ENCODE measurements around the gene SPARC.

SPARC gene

DNA sequence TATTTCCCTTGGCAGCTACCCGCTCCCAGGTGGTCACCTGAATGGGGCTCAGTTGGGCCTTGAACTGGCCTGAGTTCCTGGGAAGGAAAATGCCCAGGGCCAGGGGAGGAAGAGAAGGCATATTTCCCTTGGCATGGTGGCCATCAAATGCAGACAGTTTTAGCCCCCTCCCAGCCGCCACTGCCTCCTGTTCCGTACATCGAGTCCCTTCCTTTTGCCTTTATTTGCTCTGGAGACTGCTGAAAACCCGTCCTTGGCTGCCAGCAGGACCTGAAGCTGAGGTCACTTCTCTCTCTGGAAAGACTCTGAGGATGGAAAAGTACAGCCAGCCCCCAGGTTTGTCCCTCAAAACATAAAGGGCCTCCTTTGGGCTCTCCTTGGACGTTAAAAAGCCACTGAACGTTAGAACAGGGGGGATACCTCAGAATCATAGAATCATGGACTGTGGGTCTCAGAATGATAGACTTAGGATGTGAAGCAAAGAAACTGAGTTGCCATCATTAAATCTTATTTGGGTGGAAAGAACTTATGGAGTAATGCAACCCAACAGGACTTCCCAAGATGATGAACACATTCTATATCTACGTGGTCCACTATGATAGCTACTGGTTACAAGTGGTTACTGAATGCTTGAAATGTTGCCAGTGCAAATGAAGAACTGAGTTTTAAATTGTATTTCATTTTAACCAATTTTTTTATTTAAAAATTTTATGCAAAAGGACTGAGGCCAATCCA, 7.1 kb downstream of the SPARC start:
- peak; percentile 33 for DNase-seq (ENCODE audit: low read depth)

- DNase-seq (ENCODE audit: low read depth), result peak; percentile 38
Measured at GRCh38 chr5:151678713-151679112, 8.0 kb downstream of the SPARC start.

DNA sequence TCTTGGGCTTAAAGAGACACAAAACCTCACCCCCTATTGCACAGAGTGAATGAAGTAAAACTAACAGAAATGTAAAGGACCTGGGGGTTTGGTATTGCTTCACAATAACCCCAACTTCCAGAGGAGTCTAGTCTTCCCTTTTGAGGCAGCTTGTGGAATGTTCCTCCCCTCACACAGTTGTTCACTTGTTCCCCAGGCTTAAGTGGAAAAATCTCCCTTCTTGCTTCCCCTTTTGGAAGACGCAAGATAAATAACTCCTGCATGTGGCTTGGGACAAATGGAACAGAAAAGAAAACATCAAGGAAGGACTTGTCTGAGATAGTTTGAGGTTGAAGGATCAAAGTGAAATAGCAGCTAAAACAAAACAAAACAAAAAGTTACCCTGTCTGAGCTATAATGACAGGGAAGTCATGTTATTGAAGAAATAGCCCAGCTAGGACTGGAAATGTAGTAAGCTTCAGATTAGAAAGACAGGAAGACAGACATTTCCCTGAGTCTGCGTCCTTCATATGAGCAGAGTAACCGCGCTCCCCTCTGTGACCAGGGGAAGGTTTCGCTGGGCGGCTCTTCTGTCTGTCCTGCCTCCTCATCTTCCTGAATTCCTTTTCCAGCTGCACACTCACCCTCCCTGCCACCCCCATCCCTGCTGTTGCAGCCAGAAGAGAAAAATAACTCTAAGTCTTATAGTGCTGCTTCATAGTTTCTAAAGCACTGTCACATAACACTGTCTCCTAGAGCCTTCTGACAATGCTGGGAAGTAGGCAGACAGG, 8.8 kb downstream of the SPARC start:
- DNase-seq (ENCODE audit: low read depth), result peak; percentile 77

GRCh38 chr5:151676719-151677118, 10.0 kb downstream of the SPARC start:
- peak; percentile 74 for DNase-seq (ENCODE audit: low read depth)

DNA sequence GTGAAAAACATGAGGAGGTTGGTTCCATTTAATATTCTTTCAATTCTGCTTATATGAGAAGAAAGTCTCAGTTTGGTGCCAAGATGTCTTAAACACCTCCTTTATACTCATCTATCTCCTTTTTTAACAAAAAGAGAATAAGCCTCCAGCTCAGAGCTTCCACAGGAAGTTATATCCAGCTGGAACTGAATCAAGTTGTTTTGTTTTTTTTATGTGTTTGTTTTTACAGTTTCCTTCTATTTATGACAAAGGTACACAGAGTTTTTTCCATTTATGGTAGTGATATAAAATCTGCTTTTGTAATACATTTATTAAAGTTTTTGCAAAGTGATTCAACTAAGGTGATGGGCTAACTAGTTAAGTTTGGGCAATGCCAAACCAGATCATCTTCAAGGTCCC, 10.4 kb downstream of the SPARC start:
- peak; percentile 25 for DNase-seq (ENCODE audit: low read depth)

GRCh38 chr5:151675611-151676313, 11.0 kb downstream of the SPARC start:
- DNase-seq (ENCODE audit: low read depth), result peak; percentile 83

DNA sequence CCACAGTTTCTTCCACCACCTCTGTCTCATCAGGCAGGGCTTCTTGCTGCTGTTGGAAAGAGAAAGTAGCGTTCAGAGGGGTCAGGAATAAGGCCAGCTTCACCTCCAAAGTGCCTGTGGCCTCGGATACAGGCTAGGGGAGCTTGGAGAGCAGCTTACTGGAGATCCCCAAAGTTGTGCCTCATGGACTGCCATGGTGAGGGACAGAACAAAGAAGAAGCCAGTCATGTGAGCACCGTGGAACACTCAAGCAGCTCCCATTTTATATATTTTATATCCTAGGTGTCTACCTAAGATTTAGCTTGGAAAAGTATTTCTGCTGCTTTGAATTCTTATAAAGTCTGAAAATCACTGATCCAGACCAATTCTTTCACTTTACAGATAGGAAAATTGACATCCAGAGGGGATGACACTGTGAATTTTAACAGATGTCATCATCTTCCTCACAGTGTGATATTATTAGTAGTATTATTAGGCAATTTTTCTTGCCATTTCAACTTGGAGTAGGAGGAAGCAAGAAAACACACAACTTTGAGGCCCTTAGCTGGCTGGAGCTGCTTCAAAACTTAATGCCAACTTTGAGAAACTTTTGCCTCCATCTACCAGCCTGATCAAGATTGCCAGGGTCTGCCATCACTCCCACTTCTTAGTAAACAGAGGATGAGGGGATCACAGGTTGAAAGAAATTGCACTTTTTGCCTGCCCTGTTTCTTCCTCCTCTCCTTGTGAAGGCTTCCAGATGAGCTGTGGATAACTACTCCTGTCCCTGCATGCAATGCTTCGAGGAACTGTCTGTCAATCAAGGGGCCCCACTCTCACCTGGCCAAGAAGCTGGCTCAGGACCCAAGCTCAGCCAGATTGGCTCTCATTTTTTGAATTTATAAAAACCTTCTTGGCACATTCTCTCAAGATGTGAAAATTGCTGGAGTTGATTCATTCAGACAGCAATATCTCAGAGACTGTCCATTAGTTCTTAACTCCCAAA, 11.8 kb downstream of the SPARC start:
- DNase-seq (ENCODE audit: low read depth), result peak; percentile 7

DNA sequence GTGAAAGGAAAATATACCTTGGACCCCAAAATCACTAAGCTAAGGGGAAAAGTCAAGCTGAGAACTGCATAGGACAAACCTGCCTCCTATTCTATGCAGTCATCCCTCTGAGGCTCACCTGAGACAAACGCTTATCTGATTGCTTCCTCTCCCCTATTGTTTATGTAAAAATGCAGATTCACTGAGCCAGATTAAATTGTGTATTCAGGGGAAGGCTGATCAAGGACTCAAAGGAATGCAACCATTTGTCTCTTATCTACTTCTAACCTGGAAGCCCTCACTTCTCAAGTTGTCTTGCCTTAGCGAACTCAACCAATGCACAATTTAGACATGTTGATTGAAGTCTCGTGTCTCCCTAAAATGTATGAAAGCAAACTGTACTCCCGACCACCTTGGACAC, 13.3 kb downstream of the SPARC start:
- peak; percentile 21 for DNase-seq (ENCODE audit: low read depth)

GRCh38 chr5:151672516-151672915, 14.2 kb downstream of the SPARC start:
- no peak for DNase-seq (ENCODE audit: low read depth)

- peak; percentile 73 for DNase-seq (ENCODE audit: low read depth)
Measured at GRCh38 chr5:151671950-151672349, 14.8 kb downstream of the SPARC start.

GRCh38 chr5:151670953-151671636, 15.6 kb downstream of the SPARC start:
- peak; percentile 71 for DNase-seq (ENCODE audit: low read depth)

DNA sequence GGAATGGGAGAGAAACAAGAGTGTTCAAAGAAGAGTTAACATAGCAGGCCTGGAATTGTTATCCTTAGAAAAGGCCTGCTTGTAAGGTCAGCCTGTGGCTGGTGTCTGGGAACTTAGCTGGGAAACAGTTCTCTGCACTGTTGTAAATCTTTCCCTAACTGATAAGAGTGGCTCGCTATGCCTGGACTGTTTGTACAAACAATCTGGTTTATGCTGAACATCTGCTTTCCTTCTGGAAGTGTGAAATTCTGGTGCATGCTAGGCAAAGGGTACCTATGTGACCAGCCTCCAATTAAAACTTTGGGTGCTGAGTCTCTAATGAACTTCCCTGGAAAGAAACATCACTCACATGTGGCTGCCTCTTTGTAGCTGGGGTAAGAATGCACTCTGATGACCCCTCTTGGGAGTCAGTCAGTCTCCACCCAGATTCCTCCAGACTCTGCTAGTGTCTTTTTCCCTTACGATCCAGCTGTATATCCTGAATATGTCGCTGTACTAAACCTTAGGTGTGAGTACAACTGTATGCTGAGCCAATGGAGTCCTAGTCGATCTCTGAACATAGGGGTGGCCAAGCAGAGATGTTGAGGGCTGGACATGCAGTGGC, 16.5 kb downstream of the SPARC start:
- peak; percentile 65 for DNase-seq (ENCODE audit: low read depth)

DNA sequence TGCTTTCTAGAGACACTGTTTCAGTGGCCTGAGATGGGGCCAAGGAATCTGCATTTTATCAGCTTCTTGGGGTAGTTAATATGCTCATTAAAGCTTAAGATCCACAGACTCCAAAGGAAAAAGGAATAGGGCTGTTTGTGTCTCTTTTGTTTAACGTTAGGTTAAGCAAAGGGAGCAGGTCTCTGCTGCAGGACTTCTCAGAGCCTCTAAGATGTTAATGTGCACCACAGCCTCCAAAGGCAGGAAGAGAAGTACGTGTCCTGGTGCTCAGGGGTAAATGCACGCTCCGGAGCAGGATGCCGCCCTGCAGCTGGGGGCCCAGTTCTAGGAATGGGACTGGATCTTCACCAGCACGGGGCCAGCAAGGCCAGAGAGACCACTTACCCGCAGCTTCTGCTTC, 19.6 kb downstream of the SPARC start:
- DNase-seq (ENCODE audit: low read depth), result peak; percentile 22

DNA sequence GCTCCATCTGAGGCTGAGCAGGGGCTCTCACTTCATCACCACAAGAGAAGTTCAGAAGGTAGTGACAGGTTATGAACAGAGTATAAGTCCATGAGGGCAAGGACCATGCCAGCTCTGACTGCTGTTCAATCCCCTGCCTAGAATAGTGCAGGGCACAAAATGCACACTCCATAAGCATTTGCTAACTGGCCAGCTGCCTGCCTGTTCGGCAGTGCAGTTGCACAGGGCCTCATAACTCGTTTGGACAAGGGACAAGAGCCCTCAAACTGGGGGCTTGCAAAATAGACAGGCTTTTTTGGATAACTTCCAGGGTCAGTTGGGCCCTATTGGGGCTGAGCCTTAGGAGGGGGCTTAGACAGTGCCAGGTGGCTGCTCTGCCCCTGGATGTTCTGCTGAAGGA, 21.1 kb downstream of the SPARC start:
- peak; percentile 45 for DNase-seq (ENCODE audit: low read depth)

DNA sequence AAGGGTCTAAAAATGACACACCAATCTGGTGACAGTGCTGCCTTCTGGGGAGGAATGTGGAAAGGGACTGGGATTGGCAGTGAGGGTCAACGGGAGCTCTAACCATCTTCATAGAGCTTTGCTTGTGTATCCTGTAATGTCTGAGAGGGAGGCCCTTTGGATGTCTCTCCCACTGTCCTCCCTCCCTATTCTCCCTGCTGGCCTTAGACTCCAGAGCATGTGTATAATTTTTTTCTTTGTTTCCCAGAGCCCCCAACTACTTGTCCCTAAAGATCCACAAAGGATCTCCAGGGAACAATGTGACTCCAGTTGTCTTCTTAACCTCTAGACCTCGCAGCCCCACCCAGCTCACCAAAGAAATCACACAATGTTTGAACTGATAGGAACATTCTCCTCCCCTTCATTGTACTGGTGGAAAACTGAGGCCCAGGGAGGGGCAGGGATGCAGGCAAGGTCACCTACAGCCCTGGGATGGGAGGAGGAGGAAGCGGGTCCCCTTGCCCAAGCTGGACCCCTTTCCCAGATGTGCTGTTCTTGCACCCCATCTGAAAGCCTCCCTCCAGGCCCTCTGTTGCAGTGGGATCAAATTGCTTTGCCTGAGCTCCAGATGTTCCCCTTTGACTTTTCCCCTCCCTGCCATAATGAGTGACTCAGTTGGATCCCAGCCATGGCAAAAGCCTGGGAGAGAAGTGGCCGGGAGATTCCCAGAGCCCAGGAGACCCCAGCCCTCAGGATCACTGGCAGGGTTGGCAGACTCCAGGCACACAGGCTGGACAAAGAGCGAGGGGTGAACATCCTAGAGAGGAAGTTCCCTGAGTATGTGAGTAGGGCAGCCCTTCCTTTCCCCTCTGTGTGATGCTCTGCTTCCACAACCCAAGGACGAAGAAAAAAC, 21.8 kb downstream of the SPARC start:
- DNase-seq (ENCODE audit: low read depth), result peak; percentile 88

- peak; percentile 80 for DNase-seq (ENCODE audit: low read depth)
Measured at GRCh38 chr5:151663617-151664293, 23.0 kb downstream of the SPARC start.

DNA sequence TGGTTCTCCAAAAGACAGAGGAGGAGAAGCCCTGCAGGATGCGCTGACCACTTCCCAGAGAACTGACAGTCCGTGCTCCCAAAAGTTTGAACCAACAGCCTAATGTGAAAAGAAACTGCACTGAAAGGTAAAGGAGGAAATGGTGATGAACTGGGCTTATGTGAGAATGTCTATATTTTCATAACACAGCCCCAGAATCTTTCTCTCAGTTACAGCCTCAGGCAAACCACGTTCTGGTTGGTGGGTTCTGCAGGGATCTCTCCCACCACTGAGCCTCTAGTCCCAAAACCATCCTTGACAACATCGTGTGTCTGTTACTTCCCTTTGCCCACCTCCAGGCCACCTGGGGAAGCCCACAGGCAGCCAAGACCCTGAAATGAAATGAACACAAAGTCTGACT, 23.9 kb downstream of the SPARC start:
- DNase-seq (ENCODE audit: low read depth), result peak; percentile 9

- peak; percentile 22 for DNase-seq (ENCODE audit: low read depth)
Measured at GRCh38 chr5:151661968-151662732, 24.6 kb downstream of the SPARC start.
